Activated CD4-positive, CD25-positive, alpha-beta regulatory T cell treated with anti-CD3 and anti-CD28 coated beads, Interleukin-2, amount 50 U/mL, for 72 hours (primary cell): Measurements from ENCODE around the gene OCA2.
"Not testable (repeated sequence)": the region's sequence is repeated elsewhere in the genome, so short reads cannot be mapped to it uniquely, and the experiment has no call there.

Experiments used
- DNase-seq: peaks from one replicate; pipeline ENCODE4 v3.0.0; 2021

The OCA2 gene

DNA sequence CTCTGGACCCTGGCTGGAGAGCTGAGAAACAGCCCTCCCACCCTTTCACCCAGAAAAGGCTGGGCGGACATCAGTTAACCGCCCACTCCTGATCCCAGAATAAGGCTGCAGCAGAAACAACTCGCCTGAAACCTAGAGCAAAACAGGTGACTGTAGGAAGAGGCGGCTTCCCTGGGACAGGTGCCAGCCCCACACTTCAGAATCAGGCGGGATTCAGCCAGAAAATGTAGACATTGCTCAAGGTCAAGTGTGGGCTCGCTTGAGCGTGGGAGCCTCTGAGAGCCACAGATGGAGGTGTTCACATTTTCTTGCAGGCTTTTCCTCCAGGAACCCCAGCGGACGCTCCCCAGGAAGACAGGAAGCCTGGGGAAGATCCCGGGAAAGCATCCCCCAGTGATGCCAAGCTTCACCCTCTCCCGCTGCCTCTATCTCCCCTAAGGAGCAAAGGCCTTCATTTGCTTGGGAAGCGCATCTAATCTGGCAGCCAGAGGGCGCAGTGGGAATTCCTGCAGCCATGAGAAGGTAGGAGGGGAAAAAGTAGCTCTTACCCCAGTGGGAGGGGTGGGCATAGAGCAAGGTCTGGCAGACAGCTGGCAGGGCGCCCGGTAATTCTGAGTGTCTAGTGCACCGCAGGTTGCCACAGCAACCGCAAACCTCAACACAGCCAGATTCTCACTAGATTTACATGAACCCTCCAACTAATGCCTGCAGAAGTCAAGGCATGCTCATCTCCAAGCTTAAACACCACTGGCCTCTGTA lies 77.7 kb downstream of the OCA2 start:
- no peak for DNase-seq

GRCh38 chr15:28020644-28021043 lies 78.5 kb downstream of the OCA2 start:
- DNase-seq = no peak

DNA sequence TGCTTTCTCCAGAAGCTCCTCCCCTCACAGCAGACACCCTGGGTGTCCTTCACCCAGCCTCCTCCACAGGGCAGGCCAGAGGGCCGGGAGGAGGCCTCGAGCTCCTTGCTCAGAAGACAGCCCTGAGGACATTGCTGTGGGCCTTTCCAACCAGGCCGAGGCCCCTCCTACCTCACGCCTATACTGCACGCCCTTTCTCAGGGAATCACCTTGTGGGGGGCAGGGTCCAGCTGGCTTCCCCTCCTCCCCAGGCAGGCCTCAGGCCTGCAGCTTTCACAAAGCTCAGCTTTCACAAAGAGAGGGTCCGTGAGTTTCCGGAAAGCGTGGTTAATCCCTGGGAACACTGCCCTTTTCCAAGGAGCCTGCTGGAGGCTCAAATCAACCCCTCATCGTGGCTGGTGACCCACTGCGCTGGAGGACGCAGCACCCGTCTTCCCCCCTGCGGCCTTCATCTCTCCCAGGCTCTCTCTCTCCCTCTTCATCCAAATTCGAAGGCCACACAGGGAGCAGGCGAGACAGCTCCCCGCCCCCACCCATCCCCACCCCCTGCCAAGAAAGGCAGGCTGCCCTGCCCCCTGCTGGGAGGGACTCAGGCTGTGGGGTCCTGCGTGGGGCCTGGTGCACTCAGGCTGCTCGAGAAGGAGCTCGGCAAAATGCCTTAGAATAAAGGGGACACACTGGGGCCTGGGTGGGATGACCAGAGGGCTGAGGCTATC lies 79.4 kb downstream of the OCA2 start:
- no peak for DNase-seq

DNA sequence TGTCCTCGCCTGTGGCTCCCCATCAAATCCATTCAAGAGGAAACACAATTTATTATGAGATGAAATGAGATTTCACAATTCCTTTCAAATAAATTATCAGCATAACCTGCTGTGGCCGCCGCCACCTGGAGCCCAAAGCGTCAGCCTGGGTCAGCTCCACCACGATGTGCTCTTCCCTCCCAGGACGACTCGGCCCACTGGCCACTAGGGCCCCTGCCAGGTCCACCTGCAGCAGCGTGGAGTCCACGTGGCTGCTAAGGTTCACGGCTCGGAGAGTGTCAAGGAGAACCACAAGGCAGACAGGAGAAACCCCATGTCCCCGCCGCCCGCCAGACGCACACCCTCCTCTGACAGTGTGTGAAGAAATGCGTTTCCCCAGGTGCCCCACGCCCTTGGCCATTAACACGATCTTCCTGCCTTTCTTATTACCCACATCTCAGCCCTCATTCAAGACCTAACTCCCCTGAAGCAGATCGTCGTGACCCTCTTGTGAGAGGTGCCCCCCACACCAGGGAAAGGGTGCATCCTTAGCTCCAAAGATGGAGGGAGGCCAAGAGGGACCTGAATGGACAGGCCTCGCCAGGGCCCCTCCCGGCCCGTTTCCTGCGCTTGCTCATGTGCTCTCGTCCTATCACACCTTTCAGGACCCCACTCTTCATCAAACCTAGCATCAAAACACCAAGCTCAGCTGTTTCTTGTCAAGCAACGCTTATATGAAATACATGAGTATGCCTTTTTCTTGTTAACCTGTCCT lies 80.6 kb downstream of the OCA2 start:
- DNase-seq = no peak

DNA sequence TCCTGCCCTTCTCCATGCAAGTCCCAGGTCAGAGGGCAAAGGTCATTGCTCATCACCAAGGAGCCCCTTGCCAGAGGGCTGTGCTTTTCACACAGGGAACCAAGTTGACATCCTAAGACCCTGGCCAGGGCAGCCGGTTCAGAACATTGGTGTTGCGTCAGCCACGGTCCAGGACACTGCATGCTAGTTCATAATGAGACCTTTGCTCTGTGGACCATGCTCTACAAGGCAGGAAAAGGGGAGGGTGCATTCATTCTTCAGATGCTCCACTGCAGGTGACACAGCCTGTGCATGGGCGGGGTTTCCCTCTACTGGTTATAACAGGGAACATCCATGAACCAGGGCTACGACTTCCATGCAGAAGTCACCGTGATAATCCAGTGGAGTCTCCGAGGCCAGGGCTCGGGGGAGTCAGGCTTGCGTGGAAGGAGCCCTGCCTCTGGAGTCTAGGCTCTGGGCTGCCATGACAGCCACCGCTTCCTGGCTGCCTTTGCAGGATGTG lies 81.6 kb downstream of the OCA2 start:
- no peak for DNase-seq

DNA sequence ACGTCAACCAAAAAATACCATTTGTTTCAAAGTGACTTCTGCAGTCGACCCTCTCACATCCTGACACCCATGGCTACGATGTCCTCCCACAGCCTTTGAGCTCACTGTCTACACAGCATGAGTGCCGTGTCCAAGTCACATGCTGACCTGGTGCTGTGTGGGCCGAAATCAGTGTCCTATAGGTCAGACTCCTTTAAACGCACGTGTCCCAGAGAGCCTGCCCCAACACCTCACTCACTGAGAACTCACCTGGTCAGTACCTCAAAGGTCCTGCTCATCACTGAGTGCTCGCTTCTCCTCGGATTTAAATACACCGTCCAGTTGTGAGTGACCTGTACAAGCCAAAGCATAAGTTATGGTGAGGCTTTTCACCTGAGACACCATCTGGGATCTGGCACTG lies 83.3 kb downstream of the OCA2 start:
- DNase-seq = no peak

DNA sequence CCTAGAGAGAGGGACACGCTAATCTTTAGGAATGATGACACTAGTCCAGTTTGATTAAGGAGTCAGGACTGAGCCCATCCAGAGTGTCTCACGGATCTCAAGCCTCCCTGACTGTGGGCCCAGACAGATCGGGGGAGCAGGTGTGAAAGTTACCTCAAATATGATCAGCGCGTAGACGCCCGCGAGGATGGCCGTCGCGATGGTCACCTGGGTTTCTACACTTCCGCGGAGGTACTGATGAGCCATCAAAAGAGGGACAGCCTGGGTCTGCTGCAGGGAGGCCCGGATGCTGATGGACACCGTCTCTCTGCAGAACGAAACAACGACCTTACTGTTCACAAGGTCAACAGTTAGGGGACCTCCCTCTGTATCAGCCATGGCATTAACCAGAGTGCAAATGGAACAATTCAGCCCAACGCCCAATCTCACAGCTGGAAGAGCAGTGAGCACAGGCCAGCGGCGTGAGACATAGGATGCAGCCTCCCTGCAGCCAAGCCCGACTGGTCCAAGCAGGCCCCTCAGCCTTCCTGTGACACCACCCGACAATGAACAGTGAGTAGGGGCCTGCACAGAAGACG lies 84.4 kb downstream of the OCA2 start:
- DNase-seq = no peak

- DNase-seq = no peak
These were observed 85.1 kb downstream of the OCA2 start for GRCh38 chr15:28013976-28014375.

DNA sequence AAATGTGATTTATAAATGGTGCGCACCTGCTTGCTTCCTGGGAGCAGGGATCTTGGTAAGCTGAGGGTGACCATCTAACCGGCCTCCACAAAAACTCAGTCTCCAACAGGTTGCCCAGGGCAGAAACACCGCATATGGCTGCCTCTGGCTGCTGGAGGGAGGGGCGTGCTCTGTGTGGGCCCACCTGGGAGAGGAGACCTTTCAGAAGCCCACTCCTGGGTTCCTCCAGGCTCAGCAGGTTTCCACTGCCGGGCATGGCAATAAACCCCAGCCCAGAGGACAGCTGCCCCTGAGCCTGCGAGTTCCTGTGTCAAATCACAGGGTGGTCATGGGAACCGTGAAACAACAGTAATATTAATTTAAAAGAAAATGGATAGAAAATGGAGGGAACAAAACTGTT lies 85.6 kb downstream of the OCA2 start:
- DNase-seq = no peak

DNA sequence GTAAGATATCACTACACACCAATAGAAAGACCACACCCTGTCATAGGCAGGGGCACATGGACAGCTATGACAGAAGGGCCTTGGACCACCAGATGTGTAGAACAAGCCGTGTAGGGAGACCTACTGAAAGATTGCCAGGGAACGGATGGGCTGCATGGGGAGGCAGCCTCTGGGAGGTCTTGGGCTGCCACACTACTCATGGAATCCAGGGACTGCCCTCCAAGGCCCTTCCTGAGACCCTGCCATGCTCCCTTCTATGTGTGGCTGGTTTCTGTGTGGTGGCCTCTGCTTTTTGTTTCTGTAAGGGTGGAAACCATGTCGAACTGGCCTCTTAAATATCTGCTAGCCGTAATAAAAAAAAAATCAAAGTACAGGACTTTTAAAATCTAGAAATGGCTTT lies 86.9 kb downstream of the OCA2 start:
- DNase-seq = no peak

DNA sequence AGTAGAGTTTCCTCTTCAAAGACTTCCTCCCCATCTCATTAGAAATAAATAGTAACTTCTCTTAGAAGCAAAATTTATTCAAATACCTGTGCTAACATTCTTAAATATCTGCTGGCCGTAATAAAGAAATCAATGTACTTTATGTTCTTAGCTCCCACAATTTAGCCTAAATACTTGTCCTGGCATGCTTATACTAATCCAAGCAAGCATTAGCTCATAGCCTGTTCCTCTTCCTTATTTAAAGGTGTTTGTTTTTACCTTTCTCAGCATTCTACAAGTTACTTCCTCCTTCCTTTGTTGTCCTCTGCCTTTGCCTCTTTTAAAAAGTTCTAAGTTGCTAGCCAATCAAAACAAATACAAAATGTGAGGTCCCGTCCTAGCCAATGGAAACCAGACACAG lies 90.9 kb downstream of the OCA2 start:
- not testable (repeated sequence) for DNase-seq

DNA sequence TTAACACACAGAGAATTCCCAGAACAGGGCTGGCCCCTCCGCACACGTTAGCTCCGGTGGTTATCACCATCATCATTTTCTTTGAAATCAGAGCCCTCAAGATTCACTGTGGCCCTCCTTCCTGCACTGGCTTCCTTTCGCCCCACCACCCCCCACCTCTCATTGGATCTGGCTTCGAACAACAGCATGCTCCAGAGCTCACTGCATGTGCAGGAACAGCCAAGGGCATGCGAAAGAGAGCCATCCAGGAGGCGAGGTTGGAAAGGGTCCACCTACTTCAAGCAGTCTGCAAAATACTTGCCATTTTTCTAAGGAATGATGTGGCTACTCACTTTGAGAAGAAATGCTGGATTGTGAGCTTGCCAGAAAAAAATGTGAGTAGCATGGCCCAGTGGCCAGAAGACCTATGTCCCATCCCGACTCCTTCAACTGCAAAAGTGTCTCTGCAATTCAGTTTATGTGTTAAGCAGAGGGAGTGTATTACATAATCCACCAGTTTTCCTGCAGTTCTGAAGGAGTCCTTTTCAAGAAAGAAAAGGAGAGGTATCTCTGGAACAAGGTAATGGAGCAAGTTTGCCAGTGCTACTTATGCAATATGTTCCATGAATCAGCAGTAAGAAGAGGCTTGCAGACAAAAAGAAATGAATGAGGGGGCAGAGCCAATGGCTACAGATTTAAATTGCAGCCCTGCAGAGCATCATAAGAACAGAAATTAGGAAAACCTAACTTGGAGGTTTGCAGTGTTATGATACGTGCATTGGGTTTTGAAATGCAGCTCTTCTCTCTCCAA lies 92.8 kb downstream of the OCA2 start:
- no peak for DNase-seq

DNA sequence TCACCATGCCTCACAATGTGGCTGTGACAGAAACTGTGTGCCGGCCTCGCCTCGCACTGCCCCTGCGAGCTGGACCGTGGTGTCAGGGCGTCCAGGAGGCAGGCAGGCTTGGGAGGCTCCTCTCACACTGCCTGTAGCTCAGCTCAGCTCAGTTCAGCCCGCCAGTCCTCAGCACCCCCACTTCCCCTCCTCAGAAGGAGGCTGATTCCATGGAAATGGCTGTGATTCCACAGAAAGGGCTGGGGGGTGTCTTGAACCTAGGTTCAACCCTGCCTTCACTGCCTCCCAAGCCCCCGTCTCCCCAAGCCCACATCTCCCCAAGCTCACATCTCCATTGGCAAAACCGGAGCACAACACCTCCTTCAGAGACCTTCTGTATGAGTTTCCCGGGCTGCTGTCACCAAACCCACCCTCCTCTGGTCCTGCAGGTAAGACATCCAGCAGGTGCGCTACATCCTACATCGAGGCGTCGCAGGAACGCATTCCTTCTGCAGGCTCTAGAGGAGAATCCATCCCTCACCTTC lies 94.0 kb downstream of the OCA2 start:
- DNase-seq = no peak

- DNase-seq = no peak
These were observed 94.7 kb downstream of the OCA2 start for GRCh38 chr15:28004143-28005003.

- DNase-seq = no peak
These were observed 95.6 kb downstream of the OCA2 start for GRCh38 chr15:28003302-28004037.

- no peak for DNase-seq
These were observed 96.2 kb downstream of the OCA2 start for GRCh38 chr15:28002867-28003266.

GRCh38 chr15:28002136-28002861 lies 96.8 kb downstream of the OCA2 start:
- DNase-seq = no peak

- DNase-seq = no peak
These were observed 97.5 kb downstream of the OCA2 start for GRCh38 chr15:28001641-28002040.

- DNase-seq = no peak
These were observed 104.9 kb downstream of the OCA2 start for GRCh38 chr15:27993996-27994780.
